Fibroblast of mammary gland (primary cell): ENCODE measurements around the gene VCPKMT.
A peak's percentile ranks its signal among the peaks of the same experiment; 100 is the strongest.

Source experiments
- DNase-seq: peaks from one replicate; pipeline ENCODE4 v3.0.0-alpha.2; 2010; ENCODE audit warnings: low read depth
- H3K4me3 ChIP-seq: 2 replicates; pipeline ENCODE4 v1.5.1; 2011; ENCODE audit warnings: low read depth, mild to moderate bottlenecking, low read length, moderate library complexity; ENCODE audit not compliant: control insufficient read depth
- CTCF ChIP-seq: conservative IDR thresholded peaks from 2 replicates; pipeline ENCODE4 v1.5.1; 2011; ENCODE audit warnings: low read depth, low read length, inconsistent platforms; ENCODE audit not compliant: control insufficient read depth, insufficient read depth

The VCPKMT gene

DNA sequence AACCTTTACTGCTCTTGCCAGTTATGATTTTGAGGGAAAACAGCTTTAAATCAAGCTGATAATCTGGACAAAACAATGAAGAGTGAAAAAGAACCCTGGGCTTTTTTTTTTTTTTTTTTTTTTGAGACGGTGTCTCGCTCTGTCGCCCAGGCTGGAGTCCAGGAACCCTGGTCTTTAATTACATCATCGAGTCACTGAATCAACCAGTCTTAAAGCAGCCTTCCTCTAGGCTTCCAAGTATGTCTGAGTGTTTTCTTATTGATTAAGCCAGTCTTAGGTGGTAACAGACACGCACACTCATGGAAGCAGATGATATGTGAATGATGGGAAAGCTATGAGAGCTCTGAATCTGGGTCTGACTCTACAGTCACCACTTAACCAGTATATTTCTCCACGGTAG is 5.9 kb upstream of the VCPKMT start:
- H3K4me3 ChIP-seq: no peak overlapping the region
- no peak for DNase-seq
- TF ChIP-seq CTCF: no peak

DNA sequence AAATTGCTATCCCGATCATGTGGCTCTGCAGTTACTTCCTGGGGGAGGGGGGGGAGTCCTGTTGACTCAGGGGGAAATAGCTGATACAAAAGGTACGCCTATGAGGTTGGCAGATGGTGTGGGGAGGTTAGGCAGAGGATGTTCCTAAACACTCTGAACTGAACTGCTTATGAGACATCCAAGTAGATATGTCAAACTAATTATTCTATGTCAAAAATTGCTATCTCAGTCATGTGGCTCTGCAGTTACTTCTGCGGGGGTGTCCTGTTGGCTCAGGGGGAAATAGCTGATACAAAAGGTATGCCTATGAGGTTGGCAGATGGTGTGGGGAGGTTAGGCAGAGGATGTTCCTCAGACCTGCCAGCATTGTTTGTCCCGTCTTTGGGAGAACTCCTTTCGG is 5.1 kb upstream of the VCPKMT start:
- DNase-seq: no peak
- H3K4me3 ChIP-seq: no peak overlapping the region
- TF ChIP-seq CTCF: no peak

DNA sequence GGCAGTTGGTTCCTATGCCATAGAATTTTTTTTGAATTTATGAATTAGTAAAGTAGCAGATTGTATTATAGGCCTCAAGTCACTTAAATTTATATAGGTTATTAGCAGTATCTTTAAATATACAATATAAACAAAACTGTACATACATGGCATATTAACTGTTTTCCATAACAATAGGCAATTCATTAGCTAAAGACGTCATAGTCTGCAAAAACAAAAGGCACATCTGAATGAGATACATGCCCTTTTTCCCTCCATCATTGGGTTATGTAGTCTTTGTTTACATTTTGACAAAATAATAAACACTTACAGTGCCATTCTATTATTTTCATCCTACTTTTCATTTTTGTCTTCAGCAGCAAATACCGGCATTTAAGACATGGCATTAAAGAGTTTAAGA is 1.1 kb upstream of the VCPKMT start:
- no peak for TF ChIP-seq CTCF
- no peak overlapping the region for H3K4me3 ChIP-seq
- no peak for DNase-seq

DNA sequence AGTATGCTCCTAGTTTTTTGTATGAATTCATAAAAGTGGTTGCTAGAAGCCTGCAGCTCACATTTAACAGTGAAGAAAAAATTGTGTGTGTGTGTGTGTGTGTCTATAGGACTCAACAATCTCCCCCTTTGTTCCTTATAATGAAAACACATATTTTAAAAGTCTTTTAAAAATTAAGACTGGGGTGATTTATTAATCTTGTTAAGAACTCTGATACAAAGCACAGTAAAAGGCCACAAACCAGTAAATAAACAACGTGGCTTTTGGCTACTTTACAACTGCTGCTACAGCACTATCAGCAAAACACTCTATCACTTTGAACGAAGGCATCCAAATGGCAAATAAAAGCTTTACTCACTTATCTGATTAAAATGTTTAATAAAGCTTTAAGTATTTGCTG is 594 bp upstream of the VCPKMT start:
- peak overlapping the region; percentile 30 for H3K4me3 ChIP-seq

GRCh38 chr14:50113381-50114035 is 2.9 kb downstream of the VCPKMT start:
- no peak for TF ChIP-seq CTCF
- DNase-seq: no peak
- H3K4me3 ChIP-seq: no peak overlapping the region

More for the DNA sequence above, 594 bp upstream of the VCPKMT start:
- TF ChIP-seq CTCF: no peak
- peak; percentile 14 for DNase-seq

DNA sequence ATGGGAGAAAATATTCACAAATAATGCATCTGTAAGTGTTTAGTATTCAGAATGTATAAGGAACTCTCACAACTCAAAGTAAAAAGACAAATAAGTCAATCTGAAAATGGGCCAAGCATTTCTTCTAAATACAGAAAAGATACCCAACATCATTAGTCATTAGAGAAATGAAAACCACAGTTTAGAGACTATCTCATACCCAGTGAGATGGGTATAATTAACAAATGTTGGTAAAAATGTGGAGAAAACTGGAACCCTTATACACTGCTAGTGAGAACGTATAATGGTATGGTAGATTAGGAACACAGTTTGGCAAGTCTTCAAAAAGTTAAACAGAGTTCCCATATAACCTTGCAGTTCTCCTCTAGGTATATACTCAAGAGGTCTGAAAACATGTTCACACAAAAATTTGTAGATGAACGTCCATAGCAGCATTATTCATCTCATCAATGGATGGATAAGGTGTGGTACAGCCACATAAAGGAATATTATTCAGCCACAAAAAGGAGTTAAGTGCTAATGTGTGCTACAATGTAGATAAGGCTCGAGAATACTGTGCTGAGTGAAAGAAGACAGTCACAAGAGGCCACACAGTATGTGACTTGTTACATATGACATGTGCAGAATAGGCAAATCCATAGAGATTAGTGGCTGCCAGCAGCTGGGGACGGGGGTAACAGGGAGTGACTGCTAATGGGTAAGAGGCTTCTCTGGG is 5.9 kb downstream of the VCPKMT start:
- no peak for DNase-seq
- no peak for TF ChIP-seq CTCF
- no peak overlapping the region for H3K4me3 ChIP-seq
